GM10266 (cell line): ENCODE results near the gene GPR171.
A peak's percentile ranks its signal among the peaks of the same experiment; 100 is the strongest.

Experiments
- DNase-seq: peaks from one replicate; pipeline ENCODE4 v3.0.0; 2012; ENCODE audit errors: extremely low spot score
- TF ChIP-seq, protein P1 (sequence below): IDR thresholded peaks from 2 replicates; pipeline ENCODE4 v1.5.1; 2012; ENCODE audit warnings: mild to moderate bottlenecking, low read depth; ENCODE audit not compliant: control insufficient read depth, insufficient read depth; ENCODE audit errors: missing control alignments

The GPR171 gene

GRCh38 chr3:151213151-151213550, 10.1 kb upstream of the GPR171 start:
- TF ChIP-seq, protein P1, sequence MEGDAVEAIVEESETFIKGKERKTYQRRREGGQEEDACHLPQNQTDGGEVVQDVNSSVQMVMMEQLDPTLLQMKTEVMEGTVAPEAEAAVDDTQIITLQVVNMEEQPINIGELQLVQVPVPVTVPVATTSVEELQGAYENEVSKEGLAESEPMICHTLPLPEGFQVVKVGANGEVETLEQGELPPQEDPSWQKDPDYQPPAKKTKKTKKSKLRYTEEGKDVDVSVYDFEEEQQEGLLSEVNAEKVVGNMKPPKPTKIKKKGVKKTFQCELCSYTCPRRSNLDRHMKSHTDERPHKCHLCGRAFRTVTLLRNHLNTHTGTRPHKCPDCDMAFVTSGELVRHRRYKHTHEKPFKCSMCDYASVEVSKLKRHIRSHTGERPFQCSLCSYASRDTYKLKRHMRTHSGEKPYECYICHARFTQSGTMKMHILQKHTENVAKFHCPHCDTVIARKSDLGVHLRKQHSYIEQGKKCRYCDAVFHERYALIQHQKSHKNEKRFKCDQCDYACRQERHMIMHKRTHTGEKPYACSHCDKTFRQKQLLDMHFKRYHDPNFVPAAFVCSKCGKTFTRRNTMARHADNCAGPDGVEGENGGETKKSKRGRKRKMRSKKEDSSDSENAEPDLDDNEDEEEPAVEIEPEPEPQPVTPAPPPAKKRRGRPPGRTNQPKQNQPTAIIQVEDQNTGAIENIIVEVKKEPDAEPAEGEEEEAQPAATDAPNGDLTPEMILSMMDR: no peak
- no peak for DNase-seq

GRCh38 chr3:151210676-151211381, 7.8 kb upstream of the GPR171 start:
- TF ChIP-seq, protein P1: peak; percentile 24
- no peak for DNase-seq

- TF ChIP-seq, protein P1: no peak
- DNase-seq: no peak
These were observed 6.6 kb upstream of the GPR171 start for GRCh38 chr3:151209654-151210053.

GRCh38 chr3:151206201-151206600, 3.2 kb upstream of the GPR171 start:
- TF ChIP-seq, protein P1: no peak
- no peak for DNase-seq

DNA sequence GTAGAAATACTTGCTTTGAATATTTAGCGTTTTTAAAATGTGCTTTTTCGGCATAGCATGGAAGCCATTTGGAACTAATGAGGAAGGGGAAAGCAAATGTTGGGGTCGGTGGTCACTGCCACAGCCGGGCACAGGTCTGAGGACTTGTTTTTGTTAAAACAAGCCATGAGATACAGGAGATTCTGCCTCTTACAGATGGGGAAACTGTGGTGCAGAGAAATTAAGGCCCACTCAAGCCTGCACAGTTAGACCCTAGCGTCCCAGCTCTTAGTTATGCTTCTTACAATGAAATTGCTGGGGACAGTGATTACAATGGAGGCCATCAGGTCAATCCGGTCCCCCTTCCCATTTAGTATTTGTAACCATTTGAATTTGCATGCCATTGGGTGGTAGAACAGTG, 2.5 kb upstream of the GPR171 start:
- no peak for DNase-seq
- TF ChIP-seq, protein P1: no peak

DNA sequence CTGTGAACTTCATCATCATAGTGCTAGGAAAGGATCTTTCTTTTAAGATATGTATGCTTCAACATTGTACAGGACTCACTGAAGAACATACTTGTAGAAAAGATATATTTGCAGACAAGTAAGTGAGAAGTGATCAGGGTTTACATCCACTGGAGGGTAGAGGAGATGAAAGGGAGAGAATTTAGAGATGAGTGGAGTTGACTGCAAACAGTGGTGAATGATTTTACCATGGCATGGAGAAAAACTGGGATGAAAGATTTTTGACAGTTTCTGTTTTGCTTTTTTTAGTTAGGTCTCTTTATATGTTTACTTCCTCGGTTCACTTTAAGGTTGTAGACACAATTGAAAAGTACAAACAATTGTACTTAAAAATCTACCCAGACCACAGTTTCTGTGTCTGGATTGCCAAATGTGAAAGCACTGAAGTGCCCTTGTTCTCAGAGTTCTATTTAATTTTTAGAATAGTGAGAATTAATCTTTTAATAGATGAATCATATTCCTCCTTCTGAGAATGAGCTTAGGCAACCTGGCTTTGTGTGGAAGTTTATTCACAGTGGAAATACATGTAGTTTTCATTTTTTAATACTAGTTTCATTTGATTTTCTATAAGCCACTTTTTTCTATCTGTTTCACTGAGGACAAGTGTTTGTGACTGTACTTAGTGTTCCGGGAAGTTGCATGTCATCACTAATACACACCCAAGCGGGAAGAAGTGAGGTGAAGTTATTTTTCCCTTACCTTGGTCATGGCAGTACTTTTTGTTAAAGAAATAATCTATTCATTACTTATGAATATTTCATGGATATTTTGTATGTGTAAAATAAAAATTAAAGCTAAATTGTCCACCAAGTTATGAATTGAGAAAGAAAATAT, 1.8 kb upstream of the GPR171 start:
- no peak for DNase-seq
- TF ChIP-seq, protein P1: no peak
